Panc1 (cell line): ENCODE data around the gene ABRAXAS1. TPM values are rescaled to one million over a fixed set of nuclear protein-coding genes. Genes with fewer than 3 reads are reported as not detected.
"Not testable (repeated sequence)": the region's sequence is repeated elsewhere in the genome, so short reads cannot be mapped to it uniquely, and the experiment has no call there.

Source experiments
- ATAC-seq: fragments of 200-7000 bp; cut with Tn5 transposase; 2 replicates; pipeline ENCODE4 v1.9.1; 2020; ENCODE audit warnings: mild to moderate bottlenecking, moderate library complexity
- BruUV-seq: library from RNA; stranded (reverse); fragments of 400-500 nt; replicated peaks from 2 replicates; lab custom pipeline; 2021; lab: Mats Ljungman, UMichigan
- CTCF ChIA-PET: fragments of 300-600 bp; sonication (Branson Sonifier 250); formaldehyde crosslinking; loops from one replicate; lab custom pipeline; 2022; ENCODE audit warnings: antibody characterized with exemption; lab: Charles Lee
- POLR2A ChIA-PET: fragments of 300-600 bp; sonication (Branson Sonifier 250); formaldehyde crosslinking; loops from one replicate; lab custom pipeline; 2022; ENCODE audit warnings: antibody characterized with exemption; lab: Charles Lee
- DNase-seq: peaks from one replicate; pipeline ENCODE4 v3.0.0-alpha.2; 2010; ENCODE audit warnings: low read depth, low spot score
- H3K27ac ChIP-seq: 2 replicates; pipeline ENCODE4 v1.5.1; 2011; ENCODE audit warnings: mild to moderate bottlenecking, low read length, inconsistent platforms
- H3K27me3 ChIP-seq: fragments of 200-500 bp; sonication (Bioruptor generic); 2 replicates; pipeline ENCODE4 v1.6.0; 2014; ENCODE audit warnings: low read length, inconsistent platforms; ENCODE audit not compliant: control insufficient read depth, insufficient read depth
- H3K36me3 ChIP-seq: fragments of 200-500 bp; sonication (Bioruptor generic); 2 replicates; pipeline ENCODE4 v1.5.1; 2014; ENCODE audit warnings: inconsistent platforms, mild to moderate bottlenecking, low read length, moderate library complexity; ENCODE audit not compliant: control insufficient read depth, insufficient read depth
- H3K4me1 ChIP-seq: 2 replicates; pipeline ENCODE4 v1.5.1; 2011; ENCODE audit warnings: inconsistent platforms, mild to moderate bottlenecking, low read length, moderate library complexity; ENCODE audit not compliant: control insufficient read depth, insufficient read depth
- H3K4me3 ChIP-seq, 2 experiments: 2 replicates each; pipeline ENCODE4 v1.5.1; 2011 to 2012; ENCODE audit warnings: low read depth in 2 of 2, low read length in 2 of 2, mild to moderate bottlenecking in 2 of 2, inconsistent platforms in 1 of 2, moderate library complexity in 1 of 2
- H3K9me3 ChIP-seq: fragments of 200-500 bp; sonication (Bioruptor generic); 2 replicates; pipeline ENCODE4 v1.5.1; 2014; ENCODE audit warnings: low read depth, mild to moderate bottlenecking, inconsistent platforms, low read length, moderate library complexity; ENCODE audit not compliant: control insufficient read depth, insufficient read depth
- CTCF ChIP-seq: fragments of 450-650 bp; IDR thresholded peaks from 2 replicates; pipeline ENCODE4 v1.5.1; 2017; ENCODE audit warnings: mild to moderate bottlenecking
- POLR2AphosphoS5 ChIP-seq: IDR thresholded peaks from 2 replicates; pipeline ENCODE4 v1.6.1; 2012; ENCODE audit warnings: mild to moderate bottlenecking, low read depth, low read length, moderate library complexity
- REST ChIP-seq, 2 experiments: IDR thresholded peaks; 2 replicates each; pipeline ENCODE4 v1.6.1; 2011 to 2012; ENCODE audit warnings: low read depth in 2 of 2, control low read depth in 1 of 2, low read length in 1 of 2, mild to moderate bottlenecking in 1 of 2, moderate library complexity in 1 of 2; ENCODE audit not compliant: insufficient read depth in 1 of 2
- TCF7L2 ChIP-seq: IDR thresholded peaks from 2 replicates; pipeline ENCODE4 v1.6.1; 2011; ENCODE audit warnings: mild to moderate bottlenecking, low read depth, low read length, inconsistent platforms
- in situ Hi-C: cut with HindIII; loops from 2 replicates; pipeline ENCODE4 v1.10.0; 2016; ENCODE audit warnings: low sequenced_read_pairs, low pct_unique_long_range_greater_than_20kb
- intact Hi-C: fragments of 100-400 bp; cut with micrococcal nuclease; formaldehyde crosslinking; loops from one replicate; pipeline ENCODE4 v1.10.0; 2022; ENCODE audit not compliant: unreplicated experiment
- total RNA-seq: library from RNA; stranded (reverse); gene quantifications from one replicate; pipeline ENCODE4 v1.2.1, GENCODE V29; 2021; ENCODE audit not compliant: unreplicated experiment

ABRAXAS1 gene
- total RNA-seq, 1 experiment from 2014 or later, result 8.3 TPM

- H3K36me3 ChIP-seq, H3K4me3 ChIP-seq, H3K27ac ChIP-seq, CTCF ChIA-PET, BruUV-seq, ATAC-seq, DNase-seq, H3K9me3 ChIP-seq, in situ Hi-C loops, H3K27me3 ChIP-seq, intact Hi-C loops, H3K4me1 ChIP-seq, POLR2A ChIA-PET: not testable (repeated sequence)
Measured at GRCh38 chr4:83496085-83496917, 11.4 kb upstream of the ABRAXAS1 start.

GRCh38 chr4:83490876-83491450 is 6.1 kb upstream of the ABRAXAS1 start:
- in situ Hi-C loops, result no loop called here
- peak; percentile 74; the same call in 1 of the 2 replicates for ATAC-seq
- CTCF ChIA-PET, result interaction anchor here (0.6 kb wide), 1 partner anchor 60 kb away, joined by 4 read pairs; no protein-coding TSS in a partner anchor
- POLR2A ChIA-PET, result no interaction called here
- Histone ChIP-seq H3K9me3 (no peaks in the 10 kb centered on the region), H3K27ac (no peak overlapping the region), H3K36me3 (no peaks in the 10 kb centered on the region), H3K27me3 (no peaks in the 10 kb centered on the region), H3K4me1 (no peaks in the 10 kb centered on the region), H3K4me3 (no peak overlapping the region)
- intact Hi-C loops, result loop anchor here (2.0 kb wide), 1 partner anchor 150 kb away; no protein-coding TSS in a partner anchor
- TF ChIP-seq REST (IDR thresholded peaks at IDR 0.05; ENCODE audit: insufficient read depth in 1 of 2, low read depth in 2 of 2, low read length in 1 of 2) (no peak), POLR2AphosphoS5 (no peak), TCF7L2 (no peak), CTCF (peak; percentile 85; the same call in 1 of the 2 replicates)
- no TSS peak for BruUV-seq
- peak; percentile 38 for DNase-seq
